Gastroesophageal sphincter (tissue), 3 donors: Measurements from ENCODE around the gene ARRDC3.

Experiments used
- CTCF ChIP-seq, 4 experiments: fragments of 200-600 bp in 2 of 4; fragments of 450-650 bp in 2 of 4; sonication (generic) in 1 of 4; IDR thresholded peaks; one replicate each; pipeline ENCODE4 v1.5.1; 2017 to 2019; ENCODE audit warnings: antibody characterized with exemption in 4 of 4, mild to moderate bottlenecking in 2 of 4, moderate library complexity in 2 of 4
- EP300 ChIP-seq: sonication (generic); formaldehyde crosslinking; IDR thresholded peaks from one replicate; pipeline ENCODE4 v1.6.1; 2017; ENCODE audit warnings: antibody characterized with exemption, mild to moderate bottlenecking
- POLR2AphosphoS5 ChIP-seq: sonication (generic); formaldehyde crosslinking; IDR thresholded peaks from one replicate; pipeline ENCODE4 v1.6.1; 2017; ENCODE audit warnings: antibody characterized with exemption

- TF ChIP-seq EP300 (no peak), CTCF (IDR thresholded peaks at IDR 0.05) (no peak), POLR2AphosphoS5 (no peak)
Measured at GRCh38 chr5:91318724-91319123, 64.4 kb downstream of the ARRDC3 start.
